Activated naive CD4-positive, alpha-beta T cell treated with anti-CD3 and anti-CD28 coated beads, Interleukin-2, amount 50 U/mL, for 24 hours (primary cell): ENCODE results near the gene C2orf81.

Experiments used
- H3K27ac Mint-ChIP-seq: one replicate; pipeline ENCODE4 v1.8.0; 2021; ENCODE audit warnings: mild to moderate bottlenecking, mixed read lengths
- H3K27me3 Mint-ChIP-seq: one replicate; pipeline ENCODE4 v1.8.0; 2021; ENCODE audit warnings: mixed read lengths
- H3K36me3 Mint-ChIP-seq: one replicate; pipeline ENCODE4 v1.8.0; 2021; ENCODE audit warnings: mixed read lengths
- H3K4me1 Mint-ChIP-seq: one replicate; pipeline ENCODE4 v1.8.0; 2021; ENCODE audit warnings: mixed read lengths
- H3K4me3 Mint-ChIP-seq: one replicate; pipeline ENCODE4 v1.8.0; 2021; ENCODE audit warnings: mild to moderate bottlenecking, mixed read lengths
- H3K9me3 Mint-ChIP-seq: one replicate; pipeline ENCODE4 v1.8.0; 2021; ENCODE audit warnings: mixed read lengths

The C2orf81 gene

GRCh38 chr2:74368499-74368898 is 52.9 kb downstream of the C2orf81 start:
- no peaks in the 10 kb centered on the region for H3K9me3 Mint-ChIP-seq
- H3K4me1 Mint-ChIP-seq: no peaks in the 10 kb centered on the region
- H3K27ac Mint-ChIP-seq: no peak overlapping the region
- no peak overlapping the region for H3K4me3 Mint-ChIP-seq
- no peaks in the 10 kb centered on the region for H3K27me3 Mint-ChIP-seq
- H3K36me3 Mint-ChIP-seq: peaks cover 38% of the 10 kb centered on the region

DNA sequence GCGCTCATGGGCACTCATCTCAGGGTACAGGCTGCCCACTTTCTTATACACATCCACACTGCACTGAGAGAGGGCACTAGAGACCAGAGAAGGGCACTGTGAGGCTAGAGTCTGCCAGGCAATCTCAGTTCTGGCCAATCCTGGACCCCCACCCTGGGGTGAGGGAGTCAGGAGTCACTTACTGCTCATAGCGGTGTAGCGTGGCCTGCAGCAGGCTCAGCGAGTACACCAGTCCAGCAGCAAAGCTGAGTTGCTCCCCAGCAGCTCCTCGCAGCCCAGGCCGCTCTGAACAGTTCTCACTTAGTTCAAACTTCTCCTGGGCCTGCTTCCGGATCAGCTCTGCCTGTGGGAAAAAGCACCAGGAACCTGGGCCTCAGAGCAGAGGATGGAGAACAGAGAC is 53.6 kb downstream of the C2orf81 start:
- Mint-ChIP-seq H3K4me1 (no peaks in the 10 kb centered on the region), H3K27ac (no peak overlapping the region), H3K9me3 (no peaks in the 10 kb centered on the region), H3K27me3 (no peaks in the 10 kb centered on the region), H3K4me3 (no peak overlapping the region), H3K36me3 (peaks cover 38% of the 10 kb centered on the region)

GRCh38 chr2:74366036-74366435 is 55.4 kb downstream of the C2orf81 start:
- Mint-ChIP-seq H3K4me3 (no peak overlapping the region), H3K27me3 (no peaks in the 10 kb centered on the region), H3K27ac (no peak overlapping the region), H3K9me3 (no peaks in the 10 kb centered on the region), H3K36me3 (peaks cover 43% of the 10 kb centered on the region), H3K4me1 (no peaks in the 10 kb centered on the region)

DNA sequence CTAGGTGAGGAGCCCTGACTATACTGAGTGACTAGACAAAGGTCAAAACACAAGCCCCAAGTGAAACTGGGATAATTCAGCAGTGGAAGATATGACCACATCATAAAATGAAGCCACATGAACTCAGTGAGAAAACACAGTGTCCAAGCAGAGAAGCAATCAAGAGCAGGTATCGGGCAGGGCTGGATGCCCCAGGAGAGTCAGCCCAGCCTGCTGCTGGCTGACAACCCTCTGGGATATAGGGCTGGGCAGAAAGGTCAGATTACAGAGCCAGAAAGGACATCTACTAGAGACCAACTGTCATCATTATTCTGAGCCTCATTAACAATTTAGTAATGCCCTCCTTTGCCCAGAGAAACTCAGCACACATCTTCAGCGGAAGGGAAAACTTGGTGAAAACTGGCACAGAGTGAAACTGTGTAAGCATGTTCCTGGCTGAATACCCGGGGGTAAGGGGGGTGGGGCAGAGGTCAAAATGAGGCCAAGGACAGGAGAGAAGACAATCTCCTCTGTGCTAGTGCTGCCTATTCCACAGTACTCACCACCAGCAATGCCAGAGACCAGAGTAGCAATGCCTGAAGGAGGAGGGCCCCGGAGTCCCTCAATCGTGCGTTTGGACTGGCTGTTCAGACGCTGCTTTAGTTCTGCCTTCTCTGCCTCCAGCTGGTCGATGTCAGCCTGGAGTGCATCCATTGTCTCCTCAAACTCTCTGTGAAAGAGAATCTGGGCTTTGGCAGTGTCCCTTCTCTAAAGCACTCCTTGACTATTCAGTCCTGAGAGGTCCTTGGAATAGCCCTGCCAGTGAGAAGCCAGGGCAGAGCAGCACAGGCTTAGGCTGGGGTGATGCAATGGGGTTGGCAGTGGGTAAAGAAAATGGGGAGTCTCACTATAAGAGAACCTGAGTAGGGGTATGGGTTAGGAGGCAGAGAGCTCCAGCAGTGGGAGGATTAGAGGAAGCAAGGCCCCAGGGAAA is 56.6 kb downstream of the C2orf81 start:
- no peaks in the 10 kb centered on the region for H3K4me1 Mint-ChIP-seq
- no peak overlapping the region for H3K27ac Mint-ChIP-seq
- H3K9me3 Mint-ChIP-seq: no peaks in the 10 kb centered on the region
- H3K27me3 Mint-ChIP-seq: no peaks in the 10 kb centered on the region
- no peak overlapping the region for H3K4me3 Mint-ChIP-seq
- peaks cover 41% of the 10 kb centered on the region for H3K36me3 Mint-ChIP-seq
